HuH-7 (cell line): ENCODE measurements around the gene CPNE5.

Experiments
- DNase-seq: peaks from one replicate; pipeline ENCODE4 v3.0.0; 2011; ENCODE audit warnings: low spot score

The CPNE5 gene

DNA sequence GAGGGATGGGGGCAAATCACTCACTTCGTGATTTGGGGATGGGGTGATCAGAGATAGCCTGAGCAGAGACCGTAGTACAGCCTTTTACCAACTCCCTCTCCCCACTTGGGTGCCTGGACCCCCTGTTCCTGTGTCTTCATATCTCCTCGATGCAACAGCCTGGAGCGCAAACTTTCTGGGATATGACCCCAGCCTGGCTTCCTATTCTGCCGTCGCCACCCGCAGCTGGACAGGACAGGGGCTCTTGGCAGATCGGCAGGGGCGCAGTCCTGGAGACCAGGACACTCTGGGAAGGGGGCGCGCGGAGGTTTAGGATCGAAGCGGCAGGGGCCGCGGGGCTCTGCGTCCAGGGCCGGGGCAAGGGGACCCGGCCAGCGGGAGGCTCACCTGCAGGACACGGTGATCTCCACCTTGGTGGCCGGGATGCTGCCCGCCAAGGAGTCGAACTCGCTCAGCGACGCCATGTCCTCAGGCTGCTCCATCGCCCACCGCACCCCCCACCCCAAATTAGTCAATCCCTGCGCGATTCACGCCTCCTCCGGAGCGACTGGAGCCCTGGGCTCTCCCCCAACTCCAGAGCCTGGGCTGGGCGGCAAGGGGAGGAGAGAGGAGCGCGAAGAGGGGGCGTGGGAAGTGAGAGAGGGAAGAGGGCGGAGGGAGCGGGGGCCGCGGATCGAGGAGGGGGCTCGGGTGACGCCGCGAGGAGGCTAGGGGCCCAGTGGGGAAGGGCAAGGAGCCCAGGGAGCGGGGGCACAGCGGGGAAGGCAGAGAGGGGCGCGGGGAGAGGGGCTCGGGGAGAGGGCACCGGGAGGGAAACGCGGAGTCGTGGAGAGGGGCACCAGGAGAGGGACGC, at the start of gene CPNE5:
TSS of gene CPNE5 (minus strand) at position 549 of the 853 bp plus-strand sequence. CDS start at position 482, 67 bp downstream.
- peak; percentile 23 for DNase-seq

DNA sequence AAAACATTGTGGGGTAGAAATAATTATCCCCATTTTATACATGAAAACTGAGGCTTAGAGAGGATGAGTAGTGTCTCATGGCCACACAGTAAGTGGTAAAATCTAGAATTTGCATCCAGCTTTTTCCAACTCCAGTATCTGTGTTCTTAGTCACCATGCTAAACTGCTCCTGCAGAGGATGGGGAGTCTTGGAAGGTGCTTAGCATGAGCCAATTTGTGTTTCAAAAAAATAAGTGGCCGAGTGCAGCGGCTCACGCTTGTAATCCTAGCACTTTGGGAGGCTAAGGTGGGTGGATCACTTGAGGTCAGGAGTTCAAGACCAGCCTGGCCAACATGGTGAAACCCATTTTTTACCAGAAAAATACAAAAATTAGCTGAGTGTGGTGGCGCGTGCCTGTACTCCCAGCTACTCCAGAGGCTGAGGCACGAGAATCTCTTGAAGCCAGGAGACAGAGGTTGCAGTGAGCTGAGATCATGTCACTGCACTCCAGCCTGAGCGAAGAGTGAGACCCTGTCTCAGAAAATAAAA, 48.9 kb upstream of the CPNE5 start:
- no peak for DNase-seq

DNA sequence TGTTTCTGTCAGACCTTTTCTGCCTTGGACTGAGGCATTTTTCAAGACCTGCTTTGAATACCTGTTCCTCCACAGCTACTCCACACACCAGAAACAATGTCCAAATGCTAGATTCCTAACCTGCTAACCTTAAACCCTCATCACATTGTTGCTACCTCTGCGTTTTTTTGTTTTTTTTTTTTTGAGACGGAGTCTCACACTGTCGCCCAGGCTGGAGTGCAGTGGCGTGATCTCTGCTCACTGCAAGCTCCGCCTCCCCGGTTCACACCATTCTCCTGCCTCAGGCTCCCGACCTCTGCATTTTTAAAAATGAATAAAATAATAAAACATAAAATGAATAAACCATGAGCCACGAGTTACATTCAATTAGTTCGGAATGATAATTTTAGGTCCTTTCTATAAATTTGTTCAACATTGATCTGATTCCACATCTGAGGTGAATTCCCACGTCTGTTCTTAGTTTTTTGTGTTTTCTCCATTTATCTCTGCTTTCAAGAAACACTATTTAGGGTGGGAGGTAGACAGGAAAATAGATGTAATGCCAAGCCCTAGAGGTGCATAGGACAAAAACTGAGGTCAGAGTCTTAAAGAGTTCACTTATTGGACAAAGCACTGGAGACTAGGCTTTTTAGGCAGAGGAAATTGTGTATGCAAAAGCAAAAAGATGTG, 47.8 kb upstream of the CPNE5 start:
- no peak for DNase-seq

DNA sequence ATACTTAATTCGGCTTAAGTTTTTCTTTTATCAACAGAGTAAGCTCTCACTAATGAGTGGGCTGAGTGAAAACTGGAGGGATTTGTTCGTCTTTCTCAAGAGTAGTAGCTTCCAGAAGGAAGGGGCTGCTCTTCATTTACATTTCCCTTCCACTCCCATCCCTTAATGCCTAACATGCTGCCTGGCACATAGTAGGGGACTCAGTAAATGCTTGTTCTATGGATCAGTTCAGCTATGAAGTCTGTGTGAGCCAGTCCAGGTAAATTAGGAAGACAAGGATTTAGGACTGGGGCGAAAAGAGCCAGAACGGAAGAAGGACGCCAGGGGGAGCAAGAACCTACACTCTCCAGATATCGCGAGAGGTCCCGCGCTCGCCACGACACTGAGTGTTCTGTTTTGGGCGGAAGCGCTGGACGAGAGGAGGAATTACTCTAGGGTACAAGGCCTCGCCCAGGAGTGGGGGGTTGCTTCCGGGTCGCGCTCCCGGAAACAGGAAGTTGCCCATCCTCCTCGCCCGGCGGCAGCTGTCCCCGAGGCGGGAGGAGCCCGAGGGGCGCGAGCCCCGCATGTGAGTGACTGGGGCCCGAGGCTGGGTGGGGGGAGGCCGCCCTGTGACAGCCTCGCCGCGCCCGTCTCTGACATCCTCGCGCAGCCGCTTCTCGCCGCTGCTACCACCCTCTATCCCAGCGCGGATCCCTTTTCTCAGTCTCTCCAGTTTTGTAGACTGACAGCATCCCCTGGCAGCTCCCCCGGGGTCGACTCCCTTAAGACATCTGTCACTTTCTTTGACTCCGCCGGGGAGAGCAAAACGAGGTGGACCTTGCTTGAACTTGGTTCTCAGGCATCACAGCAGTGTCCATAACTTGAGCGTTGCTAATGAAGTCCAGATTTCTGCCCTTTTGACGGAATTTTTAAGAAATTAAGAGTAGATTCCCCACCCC, 46.5 kb upstream of the CPNE5 start, which contains the start of gene C6orf89:
TSS of gene C6orf89 (plus strand) at position 492 of the 941 bp plus-strand sequence. CDS start 13,493 bp downstream, outside the sequence.
- peak; percentile 78 for DNase-seq

DNA sequence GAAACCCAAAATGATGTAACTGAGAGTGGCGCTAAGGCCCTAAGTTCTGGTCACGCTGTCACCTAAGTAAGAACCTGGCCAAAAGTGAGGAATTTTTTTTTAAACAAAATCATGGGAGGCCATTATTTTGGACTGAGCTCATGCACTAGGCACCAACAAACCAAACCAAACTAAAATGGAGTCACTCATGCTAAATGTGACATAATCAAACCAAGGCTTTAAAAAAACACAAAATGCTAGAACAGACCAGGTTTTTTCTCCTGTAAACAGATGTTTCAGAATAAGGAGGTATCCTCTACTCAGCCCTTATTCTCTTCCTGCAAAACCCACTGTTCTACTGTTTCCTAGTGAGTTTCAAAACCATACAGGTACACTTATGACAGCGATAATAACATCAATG, 45.4 kb upstream of the CPNE5 start:
- no peak for DNase-seq

DNA sequence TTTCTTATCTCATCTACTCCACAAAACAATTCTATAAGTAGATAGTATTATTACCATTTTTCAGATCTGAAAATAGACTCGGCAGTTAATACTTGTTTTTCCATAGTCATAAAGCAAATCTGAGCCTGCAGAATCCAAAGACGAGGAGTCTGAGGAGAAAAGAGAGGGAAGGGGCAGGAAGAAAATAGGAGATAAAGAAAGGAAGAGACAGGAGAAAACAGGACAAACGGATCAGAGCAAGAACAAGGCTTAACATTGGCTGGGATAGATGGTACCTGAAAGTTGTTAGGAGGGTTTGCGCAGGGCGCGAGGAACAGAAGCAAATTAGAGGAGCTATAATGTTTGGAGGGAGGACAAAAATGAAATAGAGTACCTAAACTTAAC, 36.0 kb upstream of the CPNE5 start:
- DNase-seq = no peak

DNA sequence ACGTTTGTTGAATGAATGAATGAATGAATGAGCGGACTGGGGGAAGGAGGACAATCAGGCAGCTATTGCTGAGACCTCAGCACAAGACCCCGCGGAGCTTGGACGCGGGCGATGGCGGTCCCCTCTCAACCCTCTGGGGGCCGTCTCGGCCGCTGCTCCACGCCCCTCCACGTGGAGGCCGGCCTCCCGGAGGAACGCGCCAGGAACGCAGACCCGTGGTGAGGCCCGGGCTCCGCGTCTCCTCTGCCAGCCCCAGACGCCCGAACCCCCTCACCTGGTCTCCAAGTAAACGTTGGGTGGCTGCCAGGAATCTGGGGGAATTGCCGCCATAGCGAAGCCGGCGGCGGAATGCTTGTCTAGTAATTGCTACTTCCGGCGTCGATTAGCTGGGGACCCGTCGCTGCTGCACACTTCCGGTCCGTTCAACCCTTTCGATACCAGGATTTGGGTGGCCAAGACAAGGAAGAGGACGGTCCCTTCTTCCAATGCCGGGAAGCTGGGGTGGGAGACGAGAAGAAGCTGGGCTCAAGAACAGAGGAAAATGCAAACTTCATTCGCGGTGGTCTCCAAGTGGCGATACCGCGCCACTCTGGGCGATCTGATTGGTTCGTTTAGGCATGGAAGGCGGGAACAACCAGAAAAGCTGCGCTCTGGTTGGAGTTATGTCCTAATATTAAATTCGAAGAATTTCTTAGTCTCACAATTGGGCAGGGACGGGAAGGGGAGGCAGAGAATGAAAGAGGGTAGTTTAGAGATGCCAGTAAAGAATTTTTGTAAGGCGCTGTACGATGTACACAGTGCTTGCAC, 35.4 kb upstream of the CPNE5 start, which contains the start of gene PPIL1:
TSS of gene PPIL1 (minus strand) at position 361 of the 807 bp plus-strand sequence. CDS start at position 330, 31 bp downstream.
- peak; percentile 74 for DNase-seq

DNA sequence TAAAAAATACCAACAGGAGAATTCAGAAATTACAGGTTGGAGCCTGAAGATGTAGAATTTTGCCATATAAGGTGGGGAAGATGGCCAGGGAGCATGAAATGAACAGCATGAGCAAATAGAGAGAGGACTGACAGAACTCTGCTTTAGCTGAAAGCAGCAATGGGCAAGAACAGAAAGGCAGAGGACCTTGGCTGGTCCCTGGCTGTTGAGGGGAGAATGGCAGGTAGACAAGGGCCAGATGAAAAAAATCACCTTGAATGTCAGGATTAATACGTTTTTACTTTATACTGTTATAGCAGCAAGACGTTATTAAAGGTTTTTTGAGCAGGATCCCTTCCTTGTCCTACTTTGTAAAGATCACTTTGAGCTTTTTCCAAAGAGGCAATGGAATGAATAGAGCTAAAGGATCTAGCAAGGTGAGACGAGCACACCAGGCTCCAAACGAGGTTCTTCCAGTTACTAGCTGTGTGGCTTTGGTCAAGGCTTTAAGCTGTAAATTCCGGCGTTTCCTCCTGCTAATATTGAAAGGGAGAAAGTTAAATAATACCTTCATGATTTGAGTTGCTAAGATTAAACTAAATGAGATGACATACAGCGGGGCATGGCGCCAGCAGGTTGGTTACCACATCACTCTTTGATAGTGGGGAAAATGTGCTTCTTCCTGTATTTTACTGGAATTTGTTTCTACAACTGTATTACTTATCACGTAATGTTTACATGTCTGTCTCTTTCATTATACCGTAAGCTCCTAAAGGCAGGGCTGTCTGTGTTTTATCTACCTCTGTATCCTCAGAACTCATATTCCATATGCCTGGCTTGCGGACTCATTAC, 34.6 kb upstream of the CPNE5 start:
- peak; percentile 44 for DNase-seq

DNA sequence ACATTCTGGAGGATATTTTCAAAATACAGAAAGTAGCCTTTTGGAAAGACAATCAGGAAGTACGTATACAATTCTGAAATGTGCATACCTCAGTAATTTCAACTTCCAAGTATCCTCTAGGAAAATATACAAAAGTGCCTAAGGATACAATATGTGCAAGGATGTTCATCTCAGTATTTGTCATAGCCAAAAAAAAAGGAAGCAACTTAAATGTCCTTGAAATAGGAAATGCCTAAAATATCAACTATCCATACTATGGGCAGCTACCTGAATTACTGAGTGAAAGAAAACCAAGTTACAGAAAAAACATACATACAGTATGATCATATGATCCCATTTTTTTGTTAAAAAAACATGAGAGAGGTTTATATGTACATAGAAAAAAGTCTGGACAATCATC, 33.9 kb upstream of the CPNE5 start:
- no peak for DNase-seq

DNA sequence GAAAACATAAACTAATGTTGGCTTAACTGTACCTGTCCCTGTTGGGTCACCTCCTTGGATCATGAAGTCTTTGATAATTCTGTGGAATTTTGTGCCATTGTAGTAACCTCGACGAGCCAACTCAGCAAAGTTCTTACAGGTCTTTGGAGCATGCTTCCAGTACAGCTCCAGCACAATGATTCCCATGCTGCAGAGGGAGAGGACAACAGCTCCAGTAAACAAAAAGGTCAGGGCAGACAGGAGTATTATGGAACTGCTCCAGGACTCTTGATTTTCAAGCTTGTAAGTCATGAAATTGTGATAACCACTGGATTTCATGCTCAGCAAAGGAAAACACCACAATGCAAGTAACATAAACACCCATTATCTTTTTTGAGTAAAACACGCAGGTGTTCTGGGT, 32.4 kb upstream of the CPNE5 start:
- no peak for DNase-seq

DNA sequence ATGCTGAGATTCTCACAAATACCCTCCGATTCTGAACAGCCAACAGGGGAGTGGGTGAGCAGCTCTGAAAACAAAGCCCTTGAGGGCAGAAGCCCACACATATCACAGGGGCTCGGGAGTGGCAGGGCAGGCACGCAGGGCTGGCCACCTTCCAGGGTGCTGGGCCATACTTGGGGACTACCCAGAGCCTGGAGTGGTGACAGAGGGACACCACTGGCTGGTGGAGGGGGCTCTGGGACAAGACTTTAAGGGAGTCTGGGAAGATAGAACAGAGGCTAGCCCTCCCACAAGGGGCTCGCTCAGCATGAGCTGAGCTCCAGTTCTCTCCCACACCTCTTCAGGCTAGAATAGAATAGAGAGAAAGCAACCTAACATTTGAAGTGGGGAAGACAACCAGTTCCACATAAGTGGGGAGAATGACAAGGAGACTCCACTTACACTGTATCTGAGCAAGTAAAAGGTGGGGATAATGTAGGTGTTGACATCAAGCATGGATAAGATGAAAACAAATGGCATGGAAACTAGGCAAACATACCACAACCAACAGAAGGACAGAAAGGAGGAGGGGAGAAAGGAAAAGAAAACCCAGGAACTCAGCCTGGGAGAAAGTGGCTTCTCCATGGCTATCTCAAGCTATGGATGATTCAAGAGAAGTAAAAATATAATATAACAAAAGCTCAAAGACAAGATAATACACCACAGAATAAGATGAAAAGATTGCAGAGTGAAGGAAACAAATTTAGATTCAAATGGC, 28.4 kb upstream of the CPNE5 start:
- DNase-seq = no peak

DNA sequence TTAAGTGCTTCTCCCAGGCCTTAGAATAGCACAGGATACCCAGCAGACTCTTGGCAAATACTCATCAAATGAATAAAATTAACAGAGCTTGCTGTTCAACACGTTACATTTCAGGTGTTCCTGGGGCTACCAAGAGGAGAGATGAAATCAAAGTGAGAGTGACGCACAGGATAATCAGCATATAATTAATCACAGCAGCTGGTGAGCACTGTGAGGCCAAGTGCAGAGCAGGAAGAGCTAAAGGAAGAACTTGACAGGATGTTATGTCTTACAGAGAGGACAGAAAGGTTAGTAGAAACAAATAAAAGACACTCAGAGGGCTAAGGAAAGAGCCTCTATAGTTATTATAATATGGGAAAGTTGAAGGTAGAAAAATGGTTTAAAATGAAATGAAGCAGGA, 26.6 kb upstream of the CPNE5 start:
- no peak for DNase-seq

DNA sequence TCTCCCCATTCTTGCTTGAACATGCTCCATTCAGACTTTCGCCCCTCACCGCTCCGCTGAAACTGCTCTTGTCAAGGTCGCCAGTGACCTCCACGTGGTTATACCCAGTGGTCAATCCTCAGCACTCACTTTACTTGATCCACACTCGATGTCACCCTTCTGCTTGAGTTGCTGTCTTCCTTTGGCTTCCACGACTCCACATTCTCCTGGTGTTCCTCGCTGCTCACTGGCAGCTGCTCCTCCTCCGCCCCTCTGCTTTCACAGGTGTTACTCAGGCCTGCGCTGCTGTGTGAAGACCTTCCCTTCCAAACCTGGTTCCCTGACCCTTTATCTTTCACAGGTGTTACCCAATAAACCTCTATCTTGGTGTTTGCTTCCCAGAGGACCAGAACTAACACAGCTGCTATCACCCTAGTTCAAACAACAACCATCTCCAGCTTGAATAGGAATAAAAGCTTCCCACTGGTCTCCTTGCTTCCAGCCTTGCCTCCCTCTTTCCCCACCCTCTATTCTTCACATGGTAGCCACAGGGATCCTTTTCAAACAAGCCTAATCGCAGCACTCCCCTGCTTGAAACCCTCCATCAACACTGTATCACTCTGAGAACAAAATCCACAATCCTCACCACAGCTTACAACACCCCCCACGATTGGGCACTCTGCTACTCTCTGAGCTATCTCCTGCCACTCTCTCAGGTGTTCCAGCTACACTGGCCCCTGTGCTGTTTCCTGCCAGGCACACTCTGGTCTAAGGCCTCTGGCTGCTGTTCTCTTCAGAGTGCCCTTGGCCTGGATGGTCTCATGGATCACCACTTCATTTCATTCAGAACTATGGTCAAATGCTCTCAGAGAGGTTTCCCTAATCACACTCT, 24.7 kb upstream of the CPNE5 start:
- no peak for DNase-seq

DNA sequence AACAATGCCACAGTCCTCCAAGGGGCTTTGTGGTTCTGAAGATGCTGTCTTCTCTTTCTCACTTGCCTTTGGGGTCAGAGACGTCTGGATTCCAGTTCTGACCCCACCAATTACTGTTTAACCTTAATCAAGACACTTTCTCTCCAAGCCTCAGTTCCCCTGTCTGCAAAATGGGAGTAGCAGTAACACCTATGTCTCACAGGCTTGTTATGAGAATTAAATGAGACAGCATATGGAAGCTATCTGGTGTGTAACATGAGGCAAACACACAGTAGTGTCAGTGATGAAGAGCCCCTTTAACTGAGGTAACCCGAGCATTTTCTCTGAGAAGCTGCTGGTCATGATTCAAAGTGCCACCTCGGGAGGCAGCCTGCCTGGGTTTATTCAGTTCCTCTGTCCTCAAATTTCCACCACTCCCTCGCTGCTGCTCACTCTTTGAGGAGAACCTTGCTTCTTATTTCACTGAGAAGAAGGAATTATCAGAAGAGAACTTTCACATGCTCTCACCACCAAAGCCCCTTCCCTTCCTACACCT, 23.7 kb upstream of the CPNE5 start:
- DNase-seq = no peak

DNA sequence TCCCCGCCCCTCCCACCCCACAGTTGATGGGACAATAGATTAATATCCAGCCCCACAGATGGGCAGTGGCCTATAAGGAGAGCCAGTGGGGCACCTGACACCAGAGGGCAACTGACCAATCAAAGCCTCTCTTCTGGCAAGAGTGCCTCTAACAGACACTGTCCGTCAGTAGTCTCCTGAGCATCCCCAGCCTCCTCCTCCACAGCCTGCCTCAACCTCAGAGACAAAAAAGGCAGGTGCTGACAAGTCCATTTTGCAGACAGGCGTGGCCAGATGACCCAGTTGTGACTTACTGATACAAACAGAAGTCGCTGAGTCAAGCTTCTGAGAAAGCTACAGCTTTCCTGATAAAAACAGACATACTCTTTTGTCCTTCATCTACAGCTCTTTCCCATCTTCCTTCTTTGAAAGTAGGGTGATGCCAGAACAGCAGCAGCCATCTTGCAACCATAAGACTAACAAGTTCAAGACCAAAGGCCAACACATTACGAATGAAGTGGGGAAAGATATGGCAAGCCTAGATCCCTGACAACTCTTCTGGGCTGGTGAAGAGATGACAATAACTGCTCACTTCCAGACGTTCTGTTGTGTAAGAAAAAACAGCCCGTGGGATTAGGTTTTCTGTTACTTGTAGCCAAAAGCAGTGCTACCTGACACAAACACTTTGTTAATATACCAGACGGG, 23.1 kb upstream of the CPNE5 start:
- no peak for DNase-seq

DNA sequence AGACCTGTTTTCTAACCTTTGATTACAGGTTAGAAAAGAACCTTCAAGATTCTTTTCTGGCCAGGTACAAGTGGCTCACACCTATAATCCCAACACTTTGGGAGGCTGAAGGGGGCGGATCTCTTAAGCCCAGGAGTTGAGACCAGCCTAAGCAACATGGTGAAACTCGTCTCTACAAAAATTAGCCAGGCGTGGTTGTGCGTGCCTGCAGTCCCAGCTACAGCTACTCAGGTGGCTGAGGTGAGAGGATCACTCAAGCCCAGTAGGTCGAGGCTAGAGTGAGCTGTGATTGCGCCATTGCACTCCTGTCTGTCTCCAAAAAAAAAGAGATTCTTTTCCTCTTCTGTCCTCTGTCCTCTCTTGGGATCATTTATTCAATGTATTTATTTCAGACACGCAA, 20.9 kb upstream of the CPNE5 start:
- no peak for DNase-seq

DNA sequence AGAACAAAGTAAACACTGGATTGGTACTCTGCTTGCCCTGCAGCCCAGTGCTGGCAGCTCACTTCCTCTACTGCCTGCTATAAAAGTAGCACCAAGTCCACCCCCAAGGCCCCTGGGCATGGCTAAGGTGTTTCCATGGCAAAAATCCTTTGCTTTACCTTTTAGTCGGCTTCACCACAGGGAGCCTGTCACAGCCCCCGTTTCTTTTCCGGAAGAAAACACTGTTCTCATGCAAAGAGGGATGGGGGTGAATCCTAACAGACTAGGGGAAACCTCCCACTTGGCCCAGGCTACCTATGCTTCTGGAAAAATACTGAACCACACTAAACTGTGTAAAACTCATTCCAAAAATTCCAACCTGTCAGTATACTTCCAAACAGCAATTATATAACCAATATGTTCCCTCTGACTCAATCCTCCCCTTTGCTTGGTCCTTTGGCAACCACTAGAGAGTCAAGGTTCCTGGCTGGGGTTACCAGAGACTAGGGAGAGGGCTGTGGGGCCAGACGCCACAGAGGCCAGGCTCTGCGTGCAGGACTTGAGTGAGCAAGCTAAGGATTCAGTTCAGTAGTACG, 19.2 kb upstream of the CPNE5 start:
- DNase-seq = no peak
